SHP77 (cell line): ENCODE data around the gene DACT2.
"Not testable (repeated sequence)": the region's sequence is repeated elsewhere in the genome, so short reads cannot be mapped to it uniquely, and the experiment has no call there.

Source experiments
- DNase-seq, 2 experiments: peaks; one replicate each; lab custom pipeline; 2025; lab: John Stamatoyannopoulos, UW

Gene DACT2

GRCh38 chr6:168282985-168283685 lies 36.4 kb downstream of the DACT2 start:
- DNase-seq = no peak

GRCh38 chr6:168281826-168282225 lies 37.8 kb downstream of the DACT2 start:
- DNase-seq = no peak

- DNase-seq = not testable (repeated sequence)
Measured at GRCh38 chr6:168281314-168281713, 38.3 kb downstream of the DACT2 start.

GRCh38 chr6:168280899-168281245 lies 38.7 kb downstream of the DACT2 start:
- DNase-seq = no peak

GRCh38 chr6:168280020-168280898 lies 39.3 kb downstream of the DACT2 start:
- no peak for DNase-seq

GRCh38 chr6:168279403-168279935 lies 40.1 kb downstream of the DACT2 start:
- no peak for DNase-seq

GRCh38 chr6:168278904-168279303 lies 40.7 kb downstream of the DACT2 start:
- DNase-seq = no peak

GRCh38 chr6:168277274-168277669 lies 42.3 kb downstream of the DACT2 start:
- DNase-seq = peak; percentile 45 to 66

- DNase-seq = no peak
Measured at GRCh38 chr6:168276576-168277273, 42.9 kb downstream of the DACT2 start.

- DNase-seq = no peak
Measured at GRCh38 chr6:168275168-168275567, 44.4 kb downstream of the DACT2 start.

GRCh38 chr6:168274037-168274952 lies 45.3 kb downstream of the DACT2 start:
- DNase-seq = no peak

GRCh38 chr6:168273441-168274036 lies 46.0 kb downstream of the DACT2 start:
- no peak for DNase-seq

GRCh38 chr6:168272415-168273325 lies 46.9 kb downstream of the DACT2 start:
- no peak for DNase-seq

- no peak for DNase-seq
Measured at GRCh38 chr6:168270274-168271172, 49.1 kb downstream of the DACT2 start.

- DNase-seq = no peak
Measured at GRCh38 chr6:168269455-168270243, 49.9 kb downstream of the DACT2 start.

GRCh38 chr6:168268755-168269154 lies 50.8 kb downstream of the DACT2 start:
- no peak for DNase-seq

GRCh38 chr6:168267779-168268178 lies 51.8 kb downstream of the DACT2 start:
- DNase-seq = not testable (repeated sequence)
